H9 (cell line): ENCODE results near the gene GPBP1L1. TPM values are rescaled to one million over a fixed set of nuclear protein-coding genes. Genes with fewer than 3 reads are reported as not detected.

Experiments used
- DNase-seq: peaks from one replicate; pipeline ENCODE4 v3.0.0-alpha.2; 2017
- H2AFZ ChIP-seq: one replicate; pipeline ENCODE4 v1.6.1; 2013; ENCODE audit warnings: mild to moderate bottlenecking, low read length, control low read depth, moderate library complexity
- H2AK5ac ChIP-seq: 2 replicates; pipeline ENCODE4 v1.6.1; 2013; ENCODE audit warnings: low read length, control low read depth, mixed read lengths; ENCODE audit not compliant: insufficient read length
- H2BK120ac ChIP-seq: one replicate; pipeline ENCODE4 v1.6.1; 2013; ENCODE audit warnings: low read depth, mild to moderate bottlenecking, low read length, control low read depth, inconsistent platforms; ENCODE audit not compliant: poor library complexity, severe bottlenecking
- H2BK12ac ChIP-seq: 2 replicates; pipeline ENCODE4 v1.6.1; 2013; ENCODE audit warnings: low read length, control low read depth, mixed read lengths, low read depth; ENCODE audit not compliant: insufficient read length
- H2BK15ac ChIP-seq: 2 replicates; pipeline ENCODE4 v1.6.1; 2013; ENCODE audit warnings: low read depth, low read length, control low read depth
- H2BK20ac ChIP-seq: one replicate; pipeline ENCODE4 v1.6.1; 2013; ENCODE audit warnings: low read depth, mild to moderate bottlenecking, low read length, control low read depth, inconsistent platforms; ENCODE audit not compliant: poor library complexity, severe bottlenecking
- H2BK5ac ChIP-seq: 2 replicates; pipeline ENCODE4 v1.6.1; 2013; ENCODE audit warnings: low read length, control low read depth, mixed read lengths; ENCODE audit not compliant: insufficient read length
- H3K14ac ChIP-seq: 2 replicates; pipeline ENCODE4 v1.6.1; 2013; ENCODE audit warnings: low read length, control low read depth; ENCODE audit not compliant: insufficient read depth
- H3K18ac ChIP-seq: 2 replicates; pipeline ENCODE4 v1.6.1; 2013; ENCODE audit warnings: low read depth, mild to moderate bottlenecking, mixed read lengths, low read length, control low read depth; ENCODE audit not compliant: insufficient read length
- H3K23ac ChIP-seq: 2 replicates; pipeline ENCODE4 v1.6.1; 2013; ENCODE audit warnings: low read length, control low read depth, mixed read lengths, low read depth; ENCODE audit not compliant: insufficient read length
- H3K23me2 ChIP-seq: 2 replicates; pipeline ENCODE4 v1.6.1; 2013; ENCODE audit warnings: low read depth, mild to moderate bottlenecking, mixed read lengths, low read length, control low read depth; ENCODE audit not compliant: insufficient read length, poor library complexity, severe bottlenecking
- H3K27ac ChIP-seq: 2 replicates; pipeline ENCODE4 v1.5.1; 2013; ENCODE audit warnings: low read length, control low read depth, mixed read lengths, low read depth; ENCODE audit not compliant: insufficient read length
- H3K27me3 ChIP-seq: 2 replicates; pipeline ENCODE4 v1.6.1; 2013; ENCODE audit warnings: low read length, control low read depth, inconsistent platforms; ENCODE audit not compliant: insufficient read depth
- H3K4ac ChIP-seq: 2 replicates; pipeline ENCODE4 v1.6.1; 2013; ENCODE audit warnings: low read depth, mild to moderate bottlenecking, control low read depth, inconsistent platforms, low read length, moderate library complexity
- H3K4me1 ChIP-seq: 2 replicates; pipeline ENCODE4 v1.6.1; 2013; ENCODE audit warnings: low read length, control low read depth, inconsistent platforms; ENCODE audit not compliant: insufficient read depth
- H3K4me2 ChIP-seq: 2 replicates; pipeline ENCODE4 v1.6.1; 2013; ENCODE audit warnings: low read length, control low read depth, mixed read lengths; ENCODE audit not compliant: insufficient read length, insufficient read depth
- H3K56ac ChIP-seq: 2 replicates; pipeline ENCODE4 v1.6.1; 2013; ENCODE audit warnings: low read depth, mild to moderate bottlenecking, mixed read lengths, low read length, control low read depth; ENCODE audit not compliant: insufficient read length
- H3K79me1 ChIP-seq: 2 replicates; pipeline ENCODE4 v1.6.1; 2013; ENCODE audit warnings: low read depth, mild to moderate bottlenecking, moderate library complexity, low read length, control low read depth, inconsistent platforms; ENCODE audit not compliant: insufficient read depth, poor library complexity, severe bottlenecking
- H3K79me2 ChIP-seq: 2 replicates; pipeline ENCODE4 v1.6.1; 2013; ENCODE audit warnings: low read length, control low read depth, inconsistent platforms; ENCODE audit not compliant: insufficient read depth
- H3K9ac ChIP-seq: 2 replicates; pipeline ENCODE4 v1.6.1; 2013; ENCODE audit warnings: low read length, control low read depth, mixed read lengths; ENCODE audit not compliant: insufficient read length; ENCODE audit errors: extremely low read depth
- H3K9me3 ChIP-seq: one replicate; pipeline ENCODE4 v1.6.1; 2013; ENCODE audit warnings: low read depth, low read length, inconsistent platforms; ENCODE audit not compliant: control insufficient read depth
- H3T11ph ChIP-seq: one replicate; pipeline ENCODE4 v1.6.1; 2013; ENCODE audit warnings: mild to moderate bottlenecking, low read length, control low read depth, inconsistent platforms
- H4K20me1 ChIP-seq: one replicate; pipeline ENCODE4 v1.6.1; 2013; ENCODE audit not compliant: control insufficient read depth, insufficient read length, insufficient read depth
- H4K5ac ChIP-seq: 2 replicates; pipeline ENCODE4 v1.6.1; 2013; ENCODE audit warnings: low read depth, mild to moderate bottlenecking, mixed read lengths, low read length, control low read depth; ENCODE audit not compliant: insufficient read length
- H4K8ac ChIP-seq: replicated peaks from 2 replicates; pipeline ENCODE4 v1.6.1; 2013; ENCODE audit warnings: low read length, control low read depth, mixed read lengths, low read depth; ENCODE audit not compliant: insufficient read length
- H4K91ac ChIP-seq: 2 replicates; pipeline ENCODE4 v1.6.1; 2013; ENCODE audit warnings: low read depth, mild to moderate bottlenecking, moderate library complexity, mixed read lengths, low read length, control low read depth; ENCODE audit not compliant: insufficient read length
- H3K27ac Mint-ChIP-seq, 3 experiments: 2 replicates in 2 of 3; 3 replicates in 1 of 3; pipeline ENCODE4 v1.8.0; 2020 to 2021; ENCODE audit warnings: mixed read lengths in 3 of 3, mild to moderate bottlenecking in 1 of 3, moderate library complexity in 1 of 3
- H3K27me3 Mint-ChIP-seq: 2 replicates; pipeline ENCODE4 v1.8.0; 2021; ENCODE audit warnings: low read depth, mild to moderate bottlenecking, moderate library complexity, mixed read lengths
- H3K36me3 Mint-ChIP-seq, 3 experiments: 2 replicates in 2 of 3; 3 replicates in 1 of 3; pipeline ENCODE4 v1.8.0; 2020 to 2021; ENCODE audit warnings: low read depth in 3 of 3, mixed read lengths in 3 of 3; ENCODE audit not compliant: insufficient read depth in 1 of 3
- H3K4me1 Mint-ChIP-seq, 2 experiments: 2 replicates each; pipeline ENCODE4 v1.8.0; 2020; ENCODE audit warnings: mixed read lengths in 2 of 2
- H3K4me3 Mint-ChIP-seq, 2 experiments: 2 replicates in 1 of 2; 3 replicates in 1 of 2; pipeline ENCODE4 v1.8.0; 2020 to 2021; ENCODE audit warnings: mild to moderate bottlenecking in 2 of 2, mixed read lengths in 2 of 2, moderate library complexity in 1 of 2
- H3K9me3 Mint-ChIP-seq, 2 experiments: 2 replicates in 1 of 2; 3 replicates in 1 of 2; pipeline ENCODE4 v1.8.0; 2020; ENCODE audit warnings: mild to moderate bottlenecking in 2 of 2, mixed read lengths in 2 of 2, moderate library complexity in 1 of 2
- WGBS: extraction: QIAGEN DNeasy Blood & Tissue Kit; methylation state at CpG from one replicate; pipeline ENCODE4 v1.1.7; 2013; ENCODE audit warnings: missing lambda C conversion rate, low lambda C conversion rate, mixed read lengths; ENCODE audit not compliant: insufficient read length; ENCODE audit errors: extremely low coverage; 5-methylcytosine and 5-hydroxymethylcytosine counted together
- total RNA-seq: library from RNA; stranded (reverse); gene quantifications from 2 replicates; pipeline ENCODE4 v1.2.1, GENCODE V29; 2021
- TF ChIP-seq, protein P1 (sequence below): fragments of 200-600 bp; sonication (generic); conservative IDR thresholded peaks from 3 replicates; pipeline ENCODE4 v1.8.0; 2021; ENCODE audit warnings: antibody characterized with exemption, mild to moderate bottlenecking

Gene GPBP1L1
- total RNA-seq, 1 experiment from 2014 or later: 115 TPM

DNA sequence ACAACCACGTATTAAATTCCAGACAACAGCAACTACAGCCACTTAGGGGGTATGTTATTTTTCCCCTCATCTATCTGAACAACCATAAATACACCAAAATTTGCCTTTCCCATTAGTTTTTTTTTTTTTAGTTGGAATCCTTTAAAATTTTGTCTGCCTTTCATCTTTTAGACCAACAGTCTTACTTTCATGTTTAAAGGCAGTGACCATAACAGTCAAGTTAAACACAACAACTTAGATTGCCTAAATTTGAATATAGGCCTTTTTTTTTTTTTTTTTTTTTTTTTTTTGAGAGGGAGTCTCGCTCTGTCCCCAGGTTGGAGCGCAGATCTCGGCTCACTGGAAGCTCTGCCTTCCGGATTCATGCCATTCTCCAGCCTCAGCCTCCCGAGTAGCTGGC is 3.4 kb downstream of the GPBP1L1 start:
- no peak overlapping the region for H2BK5ac ChIP-seq
- H3K27me3 ChIP-seq: no peaks in the 10 kb centered on the region
- H3K27ac Mint-ChIP-seq: peak overlapping the region in 1 of 3 experiments; percentile 67; a peak in 1 of 7 replicates
- no peak overlapping the region for H3K14ac ChIP-seq
- H3K9ac ChIP-seq: no peak overlapping the region
- no peak overlapping the region for H2BK120ac ChIP-seq
- no peak for DNase-seq
- no peak overlapping the region for H2BK12ac ChIP-seq
- no peak overlapping the region for H3K27ac ChIP-seq
- H2AK5ac ChIP-seq: no peak overlapping the region
- H3T11ph ChIP-seq: no peak overlapping the region
- no peaks in the 10 kb centered on the region for H3K9me3 ChIP-seq
- peaks cover 51% of the 10 kb centered on the region for H3K79me2 ChIP-seq
- peak overlapping the region in 1 of 2 experiments; percentile 53; a peak in 3 of 5 replicates for H3K4me3 Mint-ChIP-seq
- no peak overlapping the region for H3K4me2 ChIP-seq
- H3K9me3 Mint-ChIP-seq: peaks cover 0 to 2% of the 10 kb centered on the region in 2 experiments; a peak in 1 of 5 replicates
- TF ChIP-seq, protein P1, sequence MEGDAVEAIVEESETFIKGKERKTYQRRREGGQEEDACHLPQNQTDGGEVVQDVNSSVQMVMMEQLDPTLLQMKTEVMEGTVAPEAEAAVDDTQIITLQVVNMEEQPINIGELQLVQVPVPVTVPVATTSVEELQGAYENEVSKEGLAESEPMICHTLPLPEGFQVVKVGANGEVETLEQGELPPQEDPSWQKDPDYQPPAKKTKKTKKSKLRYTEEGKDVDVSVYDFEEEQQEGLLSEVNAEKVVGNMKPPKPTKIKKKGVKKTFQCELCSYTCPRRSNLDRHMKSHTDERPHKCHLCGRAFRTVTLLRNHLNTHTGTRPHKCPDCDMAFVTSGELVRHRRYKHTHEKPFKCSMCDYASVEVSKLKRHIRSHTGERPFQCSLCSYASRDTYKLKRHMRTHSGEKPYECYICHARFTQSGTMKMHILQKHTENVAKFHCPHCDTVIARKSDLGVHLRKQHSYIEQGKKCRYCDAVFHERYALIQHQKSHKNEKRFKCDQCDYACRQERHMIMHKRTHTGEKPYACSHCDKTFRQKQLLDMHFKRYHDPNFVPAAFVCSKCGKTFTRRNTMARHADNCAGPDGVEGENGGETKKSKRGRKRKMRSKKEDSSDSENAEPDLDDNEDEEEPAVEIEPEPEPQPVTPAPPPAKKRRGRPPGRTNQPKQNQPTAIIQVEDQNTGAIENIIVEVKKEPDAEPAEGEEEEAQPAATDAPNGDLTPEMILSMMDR: no peak
- H3K27me3 Mint-ChIP-seq: no peaks in the 10 kb centered on the region
- no peaks in the 10 kb centered on the region for H4K20me1 ChIP-seq
- H3K4me1 ChIP-seq: peaks cover 8% of the 10 kb centered on the region; the same call in 1 of the 2 replicates
- no peak overlapping the region for H2BK20ac ChIP-seq
- H3K18ac ChIP-seq: no peak overlapping the region
- no peak overlapping the region for H3K23ac ChIP-seq
- no peak overlapping the region for H2BK15ac ChIP-seq
- H4K91ac ChIP-seq: no peak overlapping the region
- H3K79me1 ChIP-seq: peaks cover 3% of the 10 kb centered on the region
- peaks cover 62 to 63% of the 10 kb centered on the region in 2 experiments for H3K4me1 Mint-ChIP-seq
- H3K23me2 ChIP-seq: peaks cover 7% of the 10 kb centered on the region
- H3K56ac ChIP-seq: no peak overlapping the region
- H2AFZ ChIP-seq: no peak overlapping the region
- no peak overlapping the region for H4K5ac ChIP-seq
- H3K4ac ChIP-seq: no peak overlapping the region
- no CpG with 5 or more reads among the region's 6 CpGs for WGBS
- H3K36me3 Mint-ChIP-seq: peaks cover 0 to 5% (median 4%) of the 10 kb centered on the region in 3 experiments; a peak in 4 of 7 replicates
- no peak overlapping the region for H4K8ac ChIP-seq
